ENCODE data around the gene ARF6. TPM values are rescaled to one million over a fixed set of nuclear protein-coding genes. Genes with fewer than 3 reads are reported as not detected.

Gene ARF6
- polyA plus RNA-seq, 1 donor (not counting 4 experiments of a cell fraction or from before 2014, with no cell fraction given) = 53.4 TPM

- H3K27me3 ChIP-seq (ENCODE audit: control insufficient read depth, extremely low read depth, insufficient read depth, low read length) = no peaks in the 10 kb centered on the region
- no peaks in the 10 kb centered on the region for H3K79me2 ChIP-seq (ENCODE audit: control insufficient read depth, insufficient read depth, low read length)
- no peaks in the 10 kb centered on the region for H4K20me1 ChIP-seq (ENCODE audit: control insufficient read depth, extremely low read depth, insufficient read depth, low read length)
- no peak overlapping the region for H3K9ac ChIP-seq (ENCODE audit: control insufficient read depth, extremely low read depth, insufficient read depth, low read length)
- no peak overlapping the region for H3K27ac ChIP-seq (ENCODE audit: control insufficient read depth, insufficient read depth, low read length)
- no peaks in the 10 kb centered on the region for H3K9me1 ChIP-seq (ENCODE audit: control insufficient read depth, extremely low read depth, insufficient read depth, low read length)
- no peak overlapping the region for H3K4me3 ChIP-seq (ENCODE audit: control insufficient read depth in 2 of 3, extremely low read depth in 1 of 3, insufficient read depth in 2 of 3, low read depth in 1 of 3, low read length in 3 of 3)
- FAIRE-seq (no peak), DNase-seq (ENCODE audit: low read depth, low spot score) (no peak)
- H3K4me1 ChIP-seq (ENCODE audit: control insufficient read depth, extremely low read depth, insufficient read depth, low read length) = no peaks in the 10 kb centered on the region
- H2AFZ ChIP-seq (ENCODE audit: control insufficient read depth, low read length) = no peak overlapping the region
- no peaks in the 10 kb centered on the region for H3K36me3 ChIP-seq (ENCODE audit: control insufficient read depth in 2 of 2, extremely low read depth in 1 of 2, insufficient read depth in 2 of 2, low read length in 2 of 2)
- H3K9me3 ChIP-seq (ENCODE audit: control insufficient read depth, low read depth, low read length) = no peaks in the 10 kb centered on the region
- dilution Hi-C loops (cut with MboI; ENCODE audit: extremely low pct_ligation_motif_present, low sequenced_read_pairs) = no loop called here
- H3K4me2 ChIP-seq (ENCODE audit: control insufficient read depth, extremely low read depth, insufficient read depth, low read depth, low read length) = no peak overlapping the region
- no peak for TF ChIP-seq EZH2 (IDR thresholded peaks at IDR 0.05; ENCODE audit: low read length)
- TF ChIP-seq CTCF (optimal IDR thresholded peaks at IDR 0.05 in 1 of 3, IDR thresholded peaks at IDR 0.05 in 1 of 3, conservative IDR thresholded peaks at IDR 0.05 in 1 of 3; ENCODE audit: extremely low read depth in 1 of 3, insufficient read depth in 2 of 3, low read length in 3 of 3) = no peak
Measured at GRCh38 chr14:49933704-49934103, 40.8 kb downstream of the ARF6 start.

- H3K27ac ChIP-seq (ENCODE audit: control insufficient read depth, insufficient read depth, low read length) = no peak overlapping the region
- H3K9ac ChIP-seq (ENCODE audit: control insufficient read depth, extremely low read depth, insufficient read depth, low read length) = no peak overlapping the region
- no peak overlapping the region for H3K4me3 ChIP-seq (ENCODE audit: control insufficient read depth in 2 of 3, extremely low read depth in 1 of 3, insufficient read depth in 2 of 3, low read depth in 1 of 3, low read length in 3 of 3)
- no peak overlapping the region for H2AFZ ChIP-seq (ENCODE audit: control insufficient read depth, low read length)
- H3K79me2 ChIP-seq (ENCODE audit: control insufficient read depth, insufficient read depth, low read length) = no peaks in the 10 kb centered on the region
- no peaks in the 10 kb centered on the region for H3K9me3 ChIP-seq (ENCODE audit: control insufficient read depth, low read depth, low read length)
- TF ChIP-seq EZH2 (IDR thresholded peaks at IDR 0.05; ENCODE audit: low read length) (no peak), CTCF (optimal IDR thresholded peaks at IDR 0.05 in 1 of 3, IDR thresholded peaks at IDR 0.05 in 1 of 3, conservative IDR thresholded peaks at IDR 0.05 in 1 of 3; ENCODE audit: extremely low read depth in 1 of 3, insufficient read depth in 2 of 3, low read length in 3 of 3) (no peak)
- H4K20me1 ChIP-seq (ENCODE audit: control insufficient read depth, extremely low read depth, insufficient read depth, low read length) = no peaks in the 10 kb centered on the region
- FAIRE-seq = no peak
- dilution Hi-C loops (cut with MboI; ENCODE audit: extremely low pct_ligation_motif_present, low sequenced_read_pairs) = no loop called here
- H3K4me1 ChIP-seq (ENCODE audit: control insufficient read depth, extremely low read depth, insufficient read depth, low read length) = no peaks in the 10 kb centered on the region
- H3K4me2 ChIP-seq (ENCODE audit: control insufficient read depth, extremely low read depth, insufficient read depth, low read depth, low read length) = no peak overlapping the region
- H3K9me1 ChIP-seq (ENCODE audit: control insufficient read depth, extremely low read depth, insufficient read depth, low read length) = no peaks in the 10 kb centered on the region
- no peak for DNase-seq (ENCODE audit: low read depth, low spot score)
- no peaks in the 10 kb centered on the region for H3K27me3 ChIP-seq (ENCODE audit: control insufficient read depth, extremely low read depth, insufficient read depth, low read length)
- H3K36me3 ChIP-seq (ENCODE audit: control insufficient read depth in 2 of 2, extremely low read depth in 1 of 2, insufficient read depth in 2 of 2, low read length in 2 of 2) = no peaks in the 10 kb centered on the region
Measured at GRCh38 chr14:49934646-49935045, 41.8 kb downstream of the ARF6 start.

Measured in keratinocyte (primary cell).